Activated T-helper 2 cell treated with anti-CD3 and anti-CD28 coated beads, Interferon-gamma antibody, Interleukin-2, Interleukin-4, amounts not matched to agents 10 μg/mL and 5 μg/mL and 100 μg/mL, durations not matched to agents 14 hours and 24 hours and 36 hours (primary cell): ENCODE results near the gene KCNMB3. TPM values are rescaled to one million over a fixed set of nuclear protein-coding genes. Genes with fewer than 3 reads are reported as not detected.
"Not testable (repeated sequence)": the region's sequence is repeated elsewhere in the genome, so short reads cannot be mapped to it uniquely, and the experiment has no call there.

Experiments
- DNase-seq: peaks from one replicate; pipeline ENCODE4 v3.0.0; 2021; ENCODE audit warnings: low spot score
- H3K27ac Mint-ChIP-seq: one replicate; pipeline ENCODE4 v1.8.0; 2021; ENCODE audit warnings: mixed read lengths
- H3K27me3 Mint-ChIP-seq: one replicate; pipeline ENCODE4 v1.8.0; 2021; ENCODE audit warnings: low read depth, mixed read lengths
- H3K36me3 Mint-ChIP-seq: one replicate; pipeline ENCODE4 v1.8.0; 2021; ENCODE audit warnings: low read depth, mixed read lengths
- H3K4me1 Mint-ChIP-seq: one replicate; pipeline ENCODE4 v1.8.0; 2021; ENCODE audit warnings: low read depth, mixed read lengths
- H3K4me3 Mint-ChIP-seq: one replicate; pipeline ENCODE4 v1.8.0; 2021; ENCODE audit warnings: low read depth, mild to moderate bottlenecking, moderate library complexity, mixed read lengths
- H3K9me3 Mint-ChIP-seq: one replicate; pipeline ENCODE4 v1.8.0; 2021; ENCODE audit warnings: mixed read lengths
- intact Hi-C: fragments of 100-400 bp; cut with micrococcal nuclease; formaldehyde crosslinking; loops from one replicate; pipeline ENCODE4 v1.15.1; 2023
- total RNA-seq: library from RNA; stranded (reverse); gene quantifications from 2 replicates; pipeline ENCODE4 v1.2.3, GENCODE V29; 2022

The KCNMB3 gene
- total RNA-seq, 1 donor from 2014 or later = 0.52 TPM

GRCh38 chr3:179276743-179277142 is 25.8 kb upstream of the KCNMB3 start:
- no peak overlapping the region for H3K4me3 Mint-ChIP-seq
- H3K27me3 Mint-ChIP-seq = peaks cover 16% of the 10 kb centered on the region
- H3K27ac Mint-ChIP-seq = no peak overlapping the region
- H3K9me3 Mint-ChIP-seq = no peaks in the 10 kb centered on the region
- no peaks in the 10 kb centered on the region for H3K36me3 Mint-ChIP-seq
- no peaks in the 10 kb centered on the region for H3K4me1 Mint-ChIP-seq
- no peak for DNase-seq
- intact Hi-C loops = no loop called here

- DNase-seq = no peak
- no peaks in the 10 kb centered on the region for H3K4me1 Mint-ChIP-seq
- H3K9me3 Mint-ChIP-seq = no peaks in the 10 kb centered on the region
- H3K27me3 Mint-ChIP-seq = peaks cover 16% of the 10 kb centered on the region
- no peak overlapping the region for H3K27ac Mint-ChIP-seq
- H3K36me3 Mint-ChIP-seq = no peaks in the 10 kb centered on the region
- no peak overlapping the region for H3K4me3 Mint-ChIP-seq
- intact Hi-C loops = no loop called here
Observed at GRCh38 chr3:179276001-179276400, 25.1 kb upstream of the KCNMB3 start.

GRCh38 chr3:179274434-179274833 is 23.5 kb upstream of the KCNMB3 start:
- H3K27me3 Mint-ChIP-seq = peaks cover 13% of the 10 kb centered on the region
- DNase-seq, H3K9me3 Mint-ChIP-seq, H3K36me3 Mint-ChIP-seq, H3K27ac Mint-ChIP-seq, H3K4me1 Mint-ChIP-seq, intact Hi-C loops, H3K4me3 Mint-ChIP-seq: not testable (repeated sequence)

GRCh38 chr3:179272385-179272784 is 21.5 kb upstream of the KCNMB3 start:
- Mint-ChIP-seq H3K4me3 (no peak overlapping the region), H3K9me3 (no peaks in the 10 kb centered on the region), H3K36me3 (no peaks in the 10 kb centered on the region), H3K27me3 (peaks cover 9% of the 10 kb centered on the region), H3K27ac (no peak overlapping the region), H3K4me1 (no peaks in the 10 kb centered on the region)
- intact Hi-C loops = no loop called here
- no peak for DNase-seq

GRCh38 chr3:179269152-179269707 is 18.3 kb upstream of the KCNMB3 start:
- Mint-ChIP-seq H3K4me1 (peaks cover 9% of the 10 kb centered on the region), H3K4me3 (no peak overlapping the region), H3K27me3 (peaks cover 5% of the 10 kb centered on the region), H3K27ac (no peak overlapping the region), H3K9me3 (no peaks in the 10 kb centered on the region), H3K36me3 (no peaks in the 10 kb centered on the region)
- intact Hi-C loops = no loop called here
- DNase-seq = no peak

- Mint-ChIP-seq H3K36me3 (no peaks in the 10 kb centered on the region), H3K9me3 (no peaks in the 10 kb centered on the region), H3K27me3 (peaks cover 5% of the 10 kb centered on the region), H3K4me3 (no peak overlapping the region), H3K27ac (no peak overlapping the region), H3K4me1 (peaks cover 9% of the 10 kb centered on the region)
- DNase-seq = no peak
- intact Hi-C loops = no loop called here
Observed at GRCh38 chr3:179268400-179269051, 17.6 kb upstream of the KCNMB3 start.

- no peaks in the 10 kb centered on the region for H3K36me3 Mint-ChIP-seq
- no peak overlapping the region for H3K4me3 Mint-ChIP-seq
- no peak overlapping the region for H3K27ac Mint-ChIP-seq
- intact Hi-C loops = no loop called here
- DNase-seq = no peak
- no peaks in the 10 kb centered on the region for H3K9me3 Mint-ChIP-seq
- H3K27me3 Mint-ChIP-seq = peaks cover 5% of the 10 kb centered on the region
- H3K4me1 Mint-ChIP-seq = peaks cover 14% of the 10 kb centered on the region
Observed at GRCh38 chr3:179266701-179267211, 15.8 kb upstream of the KCNMB3 start.

- H3K27ac Mint-ChIP-seq = no peak overlapping the region
- no peak for DNase-seq
Observed at GRCh38 chr3:179265875-179266274, 15.0 kb upstream of the KCNMB3 start.

GRCh38 chr3:179265092-179265491 is 14.2 kb upstream of the KCNMB3 start:
- Mint-ChIP-seq H3K27ac (no peak overlapping the region), H3K36me3 (no peaks in the 10 kb centered on the region), H3K4me1 (peaks cover 19% of the 10 kb centered on the region), H3K9me3 (no peaks in the 10 kb centered on the region), H3K4me3 (no peak overlapping the region), H3K27me3 (peaks cover 7% of the 10 kb centered on the region)
- no peak for DNase-seq
- intact Hi-C loops = no loop called here

More at GRCh38 chr3:179265875-179266274, 15.0 kb upstream of the KCNMB3 start:
- Mint-ChIP-seq H3K27me3 (peaks cover 5% of the 10 kb centered on the region), H3K4me1 (peaks cover 14% of the 10 kb centered on the region), H3K9me3 (no peaks in the 10 kb centered on the region), H3K4me3 (no peak overlapping the region), H3K36me3 (no peaks in the 10 kb centered on the region)
- intact Hi-C loops = no loop called here

GRCh38 chr3:179264449-179264848 is 13.5 kb upstream of the KCNMB3 start:
- H3K9me3 Mint-ChIP-seq = peaks cover 6% of the 10 kb centered on the region
- H3K27ac Mint-ChIP-seq = no peak overlapping the region
- no peak for DNase-seq
- H3K36me3 Mint-ChIP-seq = no peaks in the 10 kb centered on the region
- no peak overlapping the region for H3K4me3 Mint-ChIP-seq
- H3K27me3 Mint-ChIP-seq = peaks cover 12% of the 10 kb centered on the region
- intact Hi-C loops = no loop called here
- peaks cover 26% of the 10 kb centered on the region for H3K4me1 Mint-ChIP-seq

- Mint-ChIP-seq H3K27ac (no peak overlapping the region), H3K4me1 (peaks cover 32% of the 10 kb centered on the region), H3K27me3 (peaks cover 15% of the 10 kb centered on the region), H3K4me3 (no peak overlapping the region), H3K36me3 (no peaks in the 10 kb centered on the region), H3K9me3 (peaks cover 6% of the 10 kb centered on the region)
- intact Hi-C loops = no loop called here
- no peak for DNase-seq
Observed at GRCh38 chr3:179263134-179263533, 12.2 kb upstream of the KCNMB3 start.

GRCh38 chr3:179260949-179261765 is 10.2 kb upstream of the KCNMB3 start:
- Mint-ChIP-seq H3K36me3 (no peaks in the 10 kb centered on the region), H3K4me1 (peaks cover 28% of the 10 kb centered on the region), H3K27ac (no peak overlapping the region), H3K27me3 (peaks cover 12% of the 10 kb centered on the region), H3K9me3 (peaks cover 6% of the 10 kb centered on the region), H3K4me3 (peak overlapping the region; percentile 66)
- peak; percentile 67 for DNase-seq
- intact Hi-C loops = loop anchor here (1.0 kb wide), 1 partner anchor 112 kb away; no protein-coding TSS in a partner anchor
